Endothelial cell of umbilical vein (primary cell): ENCODE results near the gene PPP3CA.

Source experiments
- EZH2 ChIP-seq: IDR thresholded peaks from 2 replicates; pipeline ENCODE4 v1.6.1; 2012; ENCODE audit warnings: borderline replicate concordance, low read depth, mild to moderate bottlenecking, moderate library complexity, low read length, inconsistent platforms; ENCODE audit not compliant: severe bottlenecking
- POLR2A ChIP-seq: IDR thresholded peaks from 2 replicates; pipeline ENCODE4 v1.6.1; 2012; ENCODE audit warnings: low read depth, mild to moderate bottlenecking, control low read depth, low read length
- POLR2AphosphoS5 ChIP-seq: IDR thresholded peaks from 2 replicates; pipeline ENCODE4 v1.6.1; 2012; ENCODE audit warnings: low read depth, mild to moderate bottlenecking, control low read depth, low read length, moderate library complexity; ENCODE audit not compliant: insufficient read depth
- TF ChIP-seq, protein P1 (sequence below), 2 donors: IDR thresholded peaks; 1 replicate in 1 of 2; 2 replicates in 1 of 2; pipeline ENCODE4 v1.5.1; 2011; ENCODE audit warnings: low read length in 2 of 2, mild to moderate bottlenecking in 2 of 2, moderate library complexity in 2 of 2, control low read depth in 1 of 2, inconsistent platforms in 1 of 2, low read depth in 1 of 2; ENCODE audit not compliant: insufficient read depth in 1 of 2; ENCODE audit errors: extremely low read depth in 1 of 2

DNA sequence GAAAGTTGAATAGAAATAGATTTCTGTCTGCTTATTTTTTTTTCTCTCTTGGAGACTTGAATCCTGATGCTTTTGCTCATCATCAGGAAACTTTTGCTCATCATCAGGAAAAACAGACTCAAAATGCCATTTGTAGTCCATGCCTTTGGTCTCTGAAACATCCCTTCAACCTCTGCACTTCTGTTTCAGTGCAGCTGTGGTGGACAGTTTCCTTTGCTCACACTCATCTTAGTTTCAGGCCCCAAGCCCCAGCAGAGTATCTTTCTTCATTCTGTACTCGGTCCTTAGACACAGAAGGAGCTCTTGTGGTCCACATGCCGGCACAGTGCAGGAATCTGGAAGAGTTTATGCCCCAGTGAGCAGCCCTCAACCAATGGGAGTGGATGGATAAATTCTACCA, 337.9 kb downstream of the PPP3CA start:
- TF ChIP-seq, protein P1, sequence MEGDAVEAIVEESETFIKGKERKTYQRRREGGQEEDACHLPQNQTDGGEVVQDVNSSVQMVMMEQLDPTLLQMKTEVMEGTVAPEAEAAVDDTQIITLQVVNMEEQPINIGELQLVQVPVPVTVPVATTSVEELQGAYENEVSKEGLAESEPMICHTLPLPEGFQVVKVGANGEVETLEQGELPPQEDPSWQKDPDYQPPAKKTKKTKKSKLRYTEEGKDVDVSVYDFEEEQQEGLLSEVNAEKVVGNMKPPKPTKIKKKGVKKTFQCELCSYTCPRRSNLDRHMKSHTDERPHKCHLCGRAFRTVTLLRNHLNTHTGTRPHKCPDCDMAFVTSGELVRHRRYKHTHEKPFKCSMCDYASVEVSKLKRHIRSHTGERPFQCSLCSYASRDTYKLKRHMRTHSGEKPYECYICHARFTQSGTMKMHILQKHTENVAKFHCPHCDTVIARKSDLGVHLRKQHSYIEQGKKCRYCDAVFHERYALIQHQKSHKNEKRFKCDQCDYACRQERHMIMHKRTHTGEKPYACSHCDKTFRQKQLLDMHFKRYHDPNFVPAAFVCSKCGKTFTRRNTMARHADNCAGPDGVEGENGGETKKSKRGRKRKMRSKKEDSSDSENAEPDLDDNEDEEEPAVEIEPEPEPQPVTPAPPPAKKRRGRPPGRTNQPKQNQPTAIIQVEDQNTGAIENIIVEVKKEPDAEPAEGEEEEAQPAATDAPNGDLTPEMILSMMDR (IDR thresholded peaks at IDR 0.05; ENCODE audit: extremely low read depth in 1 of 2, insufficient read depth in 1 of 2, low read depth in 1 of 2, low read length in 2 of 2) = no peak
- TF ChIP-seq POLR2A = no peak
- no peak for TF ChIP-seq POLR2AphosphoS5
- TF ChIP-seq EZH2 = no peak
